SKM-1 treated with dmso at 0.1 percent for 144 hours (cell line): Measurements from ENCODE around the gene AVP.
"Not testable (repeated sequence)": the region's sequence is repeated elsewhere in the genome, so short reads cannot be mapped to it uniquely, and the experiment has no call there.

Source experiments
- DNase-seq: peaks from one replicate; lab custom pipeline; 2025; ENCODE audit not compliant: unreplicated experiment; lab: John Stamatoyannopoulos, UW

AVP gene

GRCh38 chr20:3084986-3085360 lies 449 bp upstream of the AVP start:
- DNase-seq: no peak

GRCh38 chr20:3082955-3083952 lies 1.3 kb downstream of the AVP start:
- no peak for DNase-seq

- DNase-seq: no peak
Observed at GRCh38 chr20:3082306-3082951, 2.1 kb downstream of the AVP start.

- no peak for DNase-seq
Observed at GRCh38 chr20:3081641-3082040, 2.9 kb downstream of the AVP start.

- DNase-seq: no peak
Observed at GRCh38 chr20:3080939-3081388, 3.6 kb downstream of the AVP start.

- no peak for DNase-seq
Observed at GRCh38 chr20:3077618-3078134, 6.8 kb downstream of the AVP start.

GRCh38 chr20:3075315-3075714 lies 9.2 kb downstream of the AVP start:
- not testable (repeated sequence) for DNase-seq

- DNase-seq: no peak
Observed at GRCh38 chr20:3074812-3075211, 9.7 kb downstream of the AVP start.

GRCh38 chr20:3073251-3073643 lies 11.3 kb downstream of the AVP start:
- not testable (repeated sequence) for DNase-seq

- no peak for DNase-seq
Observed at GRCh38 chr20:3072530-3073250, 11.8 kb downstream of the AVP start.

GRCh38 chr20:3071610-3072529 lies 12.7 kb downstream of the AVP start, which contains the start of gene OXT:
OXT (plus strand) TSS chr20:3071620; CDS start chr20:3071656, 36 bp downstream.
- no peak for DNase-seq

GRCh38 chr20:3071266-3071609 lies 13.3 kb downstream of the AVP start:
- DNase-seq: no peak

- no peak for DNase-seq
Observed at GRCh38 chr20:3070725-3071124, 13.8 kb downstream of the AVP start.

- no peak for DNase-seq
Observed at GRCh38 chr20:3068986-3069900, 15.3 kb downstream of the AVP start.

- no peak for DNase-seq
Observed at GRCh38 chr20:3068075-3068474, 16.4 kb downstream of the AVP start.

- DNase-seq: no peak
Observed at GRCh38 chr20:3067139-3068014, 17.1 kb downstream of the AVP start.

- DNase-seq: not testable (repeated sequence)
Observed at GRCh38 chr20:3064119-3064518, 20.4 kb downstream of the AVP start.

- DNase-seq: no peak
Observed at GRCh38 chr20:3059489-3059888, 25.0 kb downstream of the AVP start.
